Measurements from ENCODE around the gene PLSCR4.

DNA sequence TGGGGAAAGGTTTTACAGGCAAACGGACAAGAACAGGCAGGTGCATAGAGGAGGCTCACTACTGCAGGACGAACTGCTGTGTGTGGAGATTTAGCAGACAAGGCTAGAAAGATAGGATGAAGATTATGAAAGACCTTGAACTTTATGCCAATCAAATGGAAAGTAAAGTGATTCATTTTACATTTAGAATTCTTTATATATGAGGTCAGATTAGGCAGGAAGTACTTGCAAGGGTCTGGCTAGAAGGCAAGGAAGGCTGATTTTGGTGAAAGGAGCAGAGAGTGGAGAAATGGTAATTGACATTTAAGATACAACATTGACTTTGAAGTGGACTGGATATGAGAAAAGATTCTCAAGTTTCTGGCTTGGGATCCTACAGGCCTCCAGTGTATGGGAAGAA lies 33.6 kb downstream of the PLSCR4 start:
- TF ChIP-seq, protein P1, sequence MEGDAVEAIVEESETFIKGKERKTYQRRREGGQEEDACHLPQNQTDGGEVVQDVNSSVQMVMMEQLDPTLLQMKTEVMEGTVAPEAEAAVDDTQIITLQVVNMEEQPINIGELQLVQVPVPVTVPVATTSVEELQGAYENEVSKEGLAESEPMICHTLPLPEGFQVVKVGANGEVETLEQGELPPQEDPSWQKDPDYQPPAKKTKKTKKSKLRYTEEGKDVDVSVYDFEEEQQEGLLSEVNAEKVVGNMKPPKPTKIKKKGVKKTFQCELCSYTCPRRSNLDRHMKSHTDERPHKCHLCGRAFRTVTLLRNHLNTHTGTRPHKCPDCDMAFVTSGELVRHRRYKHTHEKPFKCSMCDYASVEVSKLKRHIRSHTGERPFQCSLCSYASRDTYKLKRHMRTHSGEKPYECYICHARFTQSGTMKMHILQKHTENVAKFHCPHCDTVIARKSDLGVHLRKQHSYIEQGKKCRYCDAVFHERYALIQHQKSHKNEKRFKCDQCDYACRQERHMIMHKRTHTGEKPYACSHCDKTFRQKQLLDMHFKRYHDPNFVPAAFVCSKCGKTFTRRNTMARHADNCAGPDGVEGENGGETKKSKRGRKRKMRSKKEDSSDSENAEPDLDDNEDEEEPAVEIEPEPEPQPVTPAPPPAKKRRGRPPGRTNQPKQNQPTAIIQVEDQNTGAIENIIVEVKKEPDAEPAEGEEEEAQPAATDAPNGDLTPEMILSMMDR (conservative IDR thresholded peaks at IDR 0.05) = no peak
- TF ChIP-seq ZFX (IDR thresholded peaks at IDR 0.05) = no peak
